ENCODE measurements around the gene NEO1.

The NEO1 gene

DNA sequence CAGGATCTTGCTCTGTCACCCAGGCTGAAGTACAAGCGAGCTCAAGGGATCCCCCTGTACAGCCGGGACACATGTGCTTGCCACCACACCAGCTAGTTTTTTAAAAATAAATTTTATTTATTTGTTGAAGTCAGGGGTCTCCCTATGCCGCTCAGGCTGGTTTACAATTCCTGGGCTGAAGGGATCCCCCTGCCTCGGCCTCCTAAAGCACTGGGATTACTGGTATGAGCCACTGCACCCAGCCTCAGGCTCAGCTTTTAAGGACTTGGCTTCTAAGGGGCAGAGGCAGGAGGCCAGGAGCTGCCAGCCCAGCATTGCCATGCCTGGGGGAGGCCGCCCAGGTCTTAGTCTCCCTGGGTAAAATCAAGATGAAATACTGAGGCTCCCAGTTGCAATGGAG lies 279.2 kb downstream of the NEO1 start:
- Histone ChIP-seq H3K27ac (no peak overlapping the region), H4K20me1 (ENCODE audit: insufficient read depth) (no peaks in the 10 kb centered on the region), H3K36me3 (ENCODE audit: insufficient read depth) (no peaks in the 10 kb centered on the region), H2AFZ (ENCODE audit: low read depth) (no peak overlapping the region), H3K79me2 (ENCODE audit: insufficient read depth, low read depth) (no peaks in the 10 kb centered on the region), H3K27me3 (ENCODE audit: insufficient read depth, low read depth) (peaks cover 13% of the 10 kb centered on the region; the same call in 1 of the 2 replicates), H3K4me1 (ENCODE audit: low read depth, poor library complexity, severe bottlenecking) (no peaks in the 10 kb centered on the region), H3K9ac (no peak overlapping the region), H3K4me3 (IDR thresholded peaks at IDR 0.05; ENCODE audit: insufficient read depth, low read depth, low read length) (no peak overlapping the region), H3K4me2 (no peak overlapping the region)
- TF ChIP-seq, protein P1, sequence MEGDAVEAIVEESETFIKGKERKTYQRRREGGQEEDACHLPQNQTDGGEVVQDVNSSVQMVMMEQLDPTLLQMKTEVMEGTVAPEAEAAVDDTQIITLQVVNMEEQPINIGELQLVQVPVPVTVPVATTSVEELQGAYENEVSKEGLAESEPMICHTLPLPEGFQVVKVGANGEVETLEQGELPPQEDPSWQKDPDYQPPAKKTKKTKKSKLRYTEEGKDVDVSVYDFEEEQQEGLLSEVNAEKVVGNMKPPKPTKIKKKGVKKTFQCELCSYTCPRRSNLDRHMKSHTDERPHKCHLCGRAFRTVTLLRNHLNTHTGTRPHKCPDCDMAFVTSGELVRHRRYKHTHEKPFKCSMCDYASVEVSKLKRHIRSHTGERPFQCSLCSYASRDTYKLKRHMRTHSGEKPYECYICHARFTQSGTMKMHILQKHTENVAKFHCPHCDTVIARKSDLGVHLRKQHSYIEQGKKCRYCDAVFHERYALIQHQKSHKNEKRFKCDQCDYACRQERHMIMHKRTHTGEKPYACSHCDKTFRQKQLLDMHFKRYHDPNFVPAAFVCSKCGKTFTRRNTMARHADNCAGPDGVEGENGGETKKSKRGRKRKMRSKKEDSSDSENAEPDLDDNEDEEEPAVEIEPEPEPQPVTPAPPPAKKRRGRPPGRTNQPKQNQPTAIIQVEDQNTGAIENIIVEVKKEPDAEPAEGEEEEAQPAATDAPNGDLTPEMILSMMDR (conservative IDR thresholded peaks at IDR 0.05; ENCODE audit: low read depth, low read length): no peak

GRCh38 chr15:73331991-73332925 lies 280.0 kb downstream of the NEO1 start:
- Histone ChIP-seq H3K36me3 (ENCODE audit: insufficient read depth) (no peaks in the 10 kb centered on the region), H3K4me3 (IDR thresholded peaks at IDR 0.05; ENCODE audit: insufficient read depth, low read depth, low read length) (no peak overlapping the region), H3K27ac (no peak overlapping the region), H3K27me3 (ENCODE audit: insufficient read depth, low read depth) (peaks cover 18% of the 10 kb centered on the region; the same call in 1 of the 2 replicates), H2AFZ (ENCODE audit: low read depth) (no peak overlapping the region), H3K79me2 (ENCODE audit: insufficient read depth, low read depth) (no peaks in the 10 kb centered on the region), H3K9ac (no peak overlapping the region), H3K4me2 (no peak overlapping the region), H4K20me1 (ENCODE audit: insufficient read depth) (no peaks in the 10 kb centered on the region), H3K4me1 (ENCODE audit: low read depth, poor library complexity, severe bottlenecking) (no peaks in the 10 kb centered on the region)
- TF ChIP-seq, protein P1 (conservative IDR thresholded peaks at IDR 0.05; ENCODE audit: low read depth, low read length): no peak

- no peak overlapping the region for H3K27ac ChIP-seq
- H3K4me2 ChIP-seq: no peak overlapping the region
- no peak overlapping the region for H3K4me3 ChIP-seq (IDR thresholded peaks at IDR 0.05; ENCODE audit: insufficient read depth, low read depth, low read length)
- H4K20me1 ChIP-seq (ENCODE audit: insufficient read depth): no peaks in the 10 kb centered on the region
- no peak overlapping the region for H3K9ac ChIP-seq
- TF ChIP-seq, protein P1 (conservative IDR thresholded peaks at IDR 0.05; ENCODE audit: low read depth, low read length): no peak
- H2AFZ ChIP-seq (ENCODE audit: low read depth): no peak overlapping the region
- H3K79me2 ChIP-seq (ENCODE audit: insufficient read depth, low read depth): no peaks in the 10 kb centered on the region
- H3K27me3 ChIP-seq (ENCODE audit: insufficient read depth, low read depth): peaks cover 21% of the 10 kb centered on the region; the same call in 1 of the 2 replicates
- H3K36me3 ChIP-seq (ENCODE audit: insufficient read depth): no peaks in the 10 kb centered on the region
- no peaks in the 10 kb centered on the region for H3K4me1 ChIP-seq (ENCODE audit: low read depth, poor library complexity, severe bottlenecking)
These were observed 280.7 kb downstream of the NEO1 start for GRCh38 chr15:73333001-73333400.

DNA sequence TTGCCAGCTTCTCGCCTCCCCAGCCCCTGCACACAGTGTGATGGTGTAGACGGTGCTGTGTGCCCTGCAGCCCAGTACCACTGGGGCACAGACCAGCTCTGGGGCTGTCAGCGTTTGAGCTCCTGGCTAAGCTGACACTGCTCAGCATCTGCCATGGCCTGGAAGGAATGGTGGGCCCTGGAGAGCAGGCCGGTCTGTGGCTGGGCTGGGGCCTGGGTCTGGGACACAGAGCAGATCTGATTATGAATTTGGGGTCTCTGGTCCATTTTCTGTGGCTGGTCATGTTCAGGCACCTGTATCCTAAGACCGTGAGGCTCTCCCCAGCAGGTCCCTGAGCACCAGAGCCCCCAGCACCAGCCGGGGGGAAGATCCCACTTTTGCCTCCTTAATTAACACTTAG lies 281.8 kb downstream of the NEO1 start:
- no peak overlapping the region for H3K4me3 ChIP-seq (IDR thresholded peaks at IDR 0.05; ENCODE audit: insufficient read depth, low read depth, low read length)
- H3K4me1 ChIP-seq (ENCODE audit: low read depth, poor library complexity, severe bottlenecking): no peaks in the 10 kb centered on the region
- H3K9ac ChIP-seq: no peak overlapping the region
- no peaks in the 10 kb centered on the region for H3K36me3 ChIP-seq (ENCODE audit: insufficient read depth)
- no peaks in the 10 kb centered on the region for H4K20me1 ChIP-seq (ENCODE audit: insufficient read depth)
- H3K27ac ChIP-seq: no peak overlapping the region
- H2AFZ ChIP-seq (ENCODE audit: low read depth): no peak overlapping the region
- TF ChIP-seq, protein P1 (conservative IDR thresholded peaks at IDR 0.05; ENCODE audit: low read depth, low read length): no peak
- no peaks in the 10 kb centered on the region for H3K79me2 ChIP-seq (ENCODE audit: insufficient read depth, low read depth)
- H3K27me3 ChIP-seq (ENCODE audit: insufficient read depth, low read depth): peaks cover 28% of the 10 kb centered on the region; the same call in 1 of the 2 replicates
- no peak overlapping the region for H3K4me2 ChIP-seq
